ENCODE measurements around the gene MAP4.

The MAP4 gene

DNA sequence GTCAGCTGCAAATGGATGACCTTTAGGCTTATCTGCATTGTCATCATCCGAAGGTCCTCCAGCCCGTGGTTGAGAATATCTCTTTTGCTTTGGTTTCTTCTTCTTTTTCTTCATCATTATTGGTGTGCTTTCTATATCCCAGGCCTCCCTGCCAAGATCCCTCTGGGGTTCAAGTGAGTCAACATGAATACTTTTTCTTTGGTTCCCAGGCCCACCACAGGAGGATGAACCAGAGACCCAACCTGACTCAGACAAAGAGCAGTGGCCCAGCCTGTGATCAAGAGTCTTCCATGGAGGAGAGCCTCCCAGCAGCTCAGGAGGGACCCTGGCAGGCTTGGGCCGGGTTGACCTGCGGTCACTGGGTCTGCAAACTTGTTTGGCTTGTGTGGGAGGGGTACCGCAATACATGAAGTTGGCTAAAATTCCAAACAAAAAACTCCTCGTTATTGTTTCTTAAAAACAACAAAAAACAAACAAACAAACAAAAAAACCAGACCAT is 104.2 kb downstream of the MAP4 start:
- DNase-seq (no peak), ATAC-seq (replicated peaks) (no peak)
- Mint-ChIP-seq H3K9me3 (no peaks in the 10 kb centered on the region), H3K27me3 (no peaks in the 10 kb centered on the region), H3K4me1 (ENCODE audit: low read depth in 2 of 2) (no peaks in the 10 kb centered on the region), H3K4me3 (no peak overlapping the region), H3K36me3 (ENCODE audit: insufficient read depth) (peaks cover 46% of the 10 kb centered on the region), H3K27ac (peak overlapping the region in 1 of 2 donors; percentile 18)

DNA sequence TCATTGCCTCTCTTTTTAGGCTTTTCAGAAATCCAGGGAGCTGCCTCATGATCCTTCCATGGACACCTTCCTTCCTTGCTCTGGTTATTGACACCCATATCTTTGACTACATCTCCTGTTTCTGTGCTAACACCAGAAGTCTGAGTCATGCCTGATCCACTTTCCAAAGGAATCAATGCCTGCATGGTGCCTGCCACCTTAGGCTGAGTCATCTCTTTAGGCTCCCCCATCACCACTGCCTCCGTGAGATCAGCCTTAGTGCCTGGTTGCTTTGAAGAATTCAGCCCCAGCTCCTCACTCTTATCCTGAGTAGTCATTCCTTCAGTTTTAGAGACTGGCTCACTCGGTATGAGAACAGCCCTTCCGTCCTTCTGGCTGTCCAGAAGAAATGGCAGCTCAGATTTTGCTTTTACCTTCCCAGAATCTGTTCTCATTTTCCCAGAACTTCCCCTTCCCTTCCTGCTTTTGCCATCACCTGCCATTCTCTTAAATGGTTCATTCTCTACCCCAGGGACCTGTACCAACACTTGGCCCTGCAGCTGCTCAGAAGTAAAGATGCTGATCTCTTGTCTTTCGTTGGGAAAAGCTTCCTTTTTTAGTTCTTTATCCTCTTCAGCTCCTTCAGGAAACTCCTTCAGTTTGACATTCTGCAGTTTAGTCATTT is 105.3 kb downstream of the MAP4 start:
- Mint-ChIP-seq H3K27ac (peak overlapping the region in 1 of 2 donors; percentile 18), H3K27me3 (no peaks in the 10 kb centered on the region), H3K4me3 (no peak overlapping the region), H3K9me3 (no peaks in the 10 kb centered on the region), H3K36me3 (ENCODE audit: insufficient read depth) (peaks cover 39% of the 10 kb centered on the region), H3K4me1 (ENCODE audit: low read depth in 2 of 2) (no peaks in the 10 kb centered on the region)
- DNase-seq (no peak), ATAC-seq (replicated peaks) (no peak)

- ATAC-seq (replicated peaks): no peak
Observed at GRCh38 chr3:47910233-47910632, 106.0 kb downstream of the MAP4 start.

DNA sequence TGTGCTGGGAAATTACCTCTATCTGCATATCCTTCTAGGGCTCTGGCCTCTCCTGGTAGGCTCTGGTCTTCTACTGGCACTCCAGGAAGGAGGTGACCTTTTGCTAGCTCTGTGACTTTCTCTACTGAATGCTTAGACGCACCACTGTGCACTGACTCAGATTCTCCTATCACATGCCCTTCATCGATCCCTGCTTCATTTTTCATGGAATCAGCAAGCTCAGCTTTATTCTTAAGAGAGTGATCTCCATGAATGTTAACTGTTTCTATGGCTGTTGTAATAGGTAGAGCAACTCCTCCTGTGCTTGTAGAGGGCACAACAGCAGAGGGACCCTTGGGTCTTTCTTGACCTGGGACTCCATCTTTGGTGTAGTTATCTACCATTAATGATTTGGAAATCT is 106.6 kb downstream of the MAP4 start:
- no peaks in the 10 kb centered on the region for H3K4me1 Mint-ChIP-seq (ENCODE audit: low read depth in 2 of 2)
- ATAC-seq (replicated peaks): no peak
- no peak overlapping the region for H3K27ac Mint-ChIP-seq
- H3K4me3 Mint-ChIP-seq: no peak overlapping the region
- H3K36me3 Mint-ChIP-seq (ENCODE audit: insufficient read depth): peaks cover 34% of the 10 kb centered on the region
- no peaks in the 10 kb centered on the region for H3K27me3 Mint-ChIP-seq
- no peak for DNase-seq
- no peaks in the 10 kb centered on the region for H3K9me3 Mint-ChIP-seq

More at GRCh38 chr3:47910233-47910632, 106.0 kb downstream of the MAP4 start:
- Mint-ChIP-seq H3K27ac (no peak overlapping the region), H3K36me3 (ENCODE audit: insufficient read depth) (peaks cover 40% of the 10 kb centered on the region), H3K27me3 (no peaks in the 10 kb centered on the region), H3K4me3 (no peak overlapping the region), H3K9me3 (no peaks in the 10 kb centered on the region), H3K4me1 (ENCODE audit: low read depth in 2 of 2) (no peaks in the 10 kb centered on the region)
- DNase-seq: no peak

GRCh38 chr3:47908744-47909143 is 107.5 kb downstream of the MAP4 start:
- no peak overlapping the region for H3K27ac Mint-ChIP-seq

GRCh38 chr3:47907784-47908183 is 108.4 kb downstream of the MAP4 start:
- Mint-ChIP-seq H3K4me1 (ENCODE audit: low read depth in 2 of 2) (no peaks in the 10 kb centered on the region), H3K9me3 (no peaks in the 10 kb centered on the region), H3K27me3 (no peaks in the 10 kb centered on the region), H3K27ac (no peak overlapping the region), H3K36me3 (ENCODE audit: insufficient read depth) (peaks cover 29% of the 10 kb centered on the region), H3K4me3 (no peak overlapping the region)
- ATAC-seq (replicated peaks): no peak
- DNase-seq: no peak

More at GRCh38 chr3:47908744-47909143, 107.5 kb downstream of the MAP4 start:
- no peak overlapping the region for H3K4me3 Mint-ChIP-seq
- no peaks in the 10 kb centered on the region for H3K4me1 Mint-ChIP-seq (ENCODE audit: low read depth in 2 of 2)
- H3K9me3 Mint-ChIP-seq: no peaks in the 10 kb centered on the region
- no peaks in the 10 kb centered on the region for H3K27me3 Mint-ChIP-seq
- no peak for ATAC-seq (replicated peaks)
- peaks cover 30% of the 10 kb centered on the region for H3K36me3 Mint-ChIP-seq (ENCODE audit: insufficient read depth)
- no peak for DNase-seq

DNA sequence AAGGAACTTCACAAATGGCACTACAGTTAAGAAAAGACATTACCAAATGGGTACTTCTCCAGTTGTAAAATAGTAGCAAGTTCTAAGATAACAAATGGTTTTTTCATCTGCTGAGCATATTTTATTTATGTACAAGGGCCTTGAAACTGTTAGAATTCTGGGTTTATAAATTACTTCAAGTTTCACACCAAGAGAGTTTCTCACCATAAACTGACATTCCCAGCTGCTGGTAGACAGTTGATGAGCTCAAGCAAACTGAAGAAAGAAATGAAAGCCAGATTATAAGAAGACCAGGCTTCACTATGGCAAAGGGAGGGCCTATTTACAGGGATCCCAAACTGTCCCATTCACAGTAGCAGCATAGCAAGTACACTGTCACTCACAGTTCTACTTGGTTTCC is 113.5 kb downstream of the MAP4 start:
- ATAC-seq (replicated peaks) (no peak), DNase-seq (no peak)
- Mint-ChIP-seq H3K27me3 (no peaks in the 10 kb centered on the region), H3K4me3 (no peak overlapping the region), H3K4me1 (ENCODE audit: low read depth in 2 of 2) (no peaks in the 10 kb centered on the region), H3K36me3 (ENCODE audit: insufficient read depth) (peaks cover 25% of the 10 kb centered on the region), H3K9me3 (no peaks in the 10 kb centered on the region), H3K27ac (peak overlapping the region in 1 of 2 donors; percentile 62)

DNA sequence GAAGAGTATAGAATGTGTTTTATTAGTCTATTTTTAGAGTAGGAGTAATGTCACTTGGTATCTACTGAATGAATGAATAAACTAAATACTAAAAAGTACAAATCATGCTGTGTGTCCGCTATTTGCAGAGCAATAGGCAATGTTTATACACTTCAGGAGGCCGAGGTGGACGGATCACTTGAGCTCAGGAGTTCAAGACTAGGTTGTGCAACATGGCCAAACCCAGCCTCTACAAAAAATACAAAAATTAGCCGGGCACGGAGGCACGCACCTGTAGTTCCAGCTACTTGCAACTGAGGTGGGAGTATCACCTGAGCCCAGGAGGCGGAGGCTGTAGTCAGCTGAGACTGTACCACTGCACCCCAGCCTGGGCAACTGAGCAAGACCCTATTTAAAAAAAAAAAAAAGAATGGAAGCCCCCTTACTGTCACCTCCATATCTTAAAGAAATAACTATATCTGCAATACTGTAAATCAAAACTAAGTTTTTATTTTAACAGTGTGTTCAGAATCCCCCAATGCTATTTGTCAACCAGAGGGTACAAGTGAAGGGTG is 114.9 kb downstream of the MAP4 start:
- H3K4me3 Mint-ChIP-seq: no peak overlapping the region
- ATAC-seq (replicated peaks) (no peak), DNase-seq (no peak)
- no peaks in the 10 kb centered on the region for H3K9me3 Mint-ChIP-seq
- no peaks in the 10 kb centered on the region for H3K27me3 Mint-ChIP-seq
- peaks cover 29% of the 10 kb centered on the region for H3K36me3 Mint-ChIP-seq (ENCODE audit: insufficient read depth)
- no peak overlapping the region for H3K27ac Mint-ChIP-seq
- H3K4me1 Mint-ChIP-seq (ENCODE audit: low read depth in 2 of 2): no peaks in the 10 kb centered on the region

DNA sequence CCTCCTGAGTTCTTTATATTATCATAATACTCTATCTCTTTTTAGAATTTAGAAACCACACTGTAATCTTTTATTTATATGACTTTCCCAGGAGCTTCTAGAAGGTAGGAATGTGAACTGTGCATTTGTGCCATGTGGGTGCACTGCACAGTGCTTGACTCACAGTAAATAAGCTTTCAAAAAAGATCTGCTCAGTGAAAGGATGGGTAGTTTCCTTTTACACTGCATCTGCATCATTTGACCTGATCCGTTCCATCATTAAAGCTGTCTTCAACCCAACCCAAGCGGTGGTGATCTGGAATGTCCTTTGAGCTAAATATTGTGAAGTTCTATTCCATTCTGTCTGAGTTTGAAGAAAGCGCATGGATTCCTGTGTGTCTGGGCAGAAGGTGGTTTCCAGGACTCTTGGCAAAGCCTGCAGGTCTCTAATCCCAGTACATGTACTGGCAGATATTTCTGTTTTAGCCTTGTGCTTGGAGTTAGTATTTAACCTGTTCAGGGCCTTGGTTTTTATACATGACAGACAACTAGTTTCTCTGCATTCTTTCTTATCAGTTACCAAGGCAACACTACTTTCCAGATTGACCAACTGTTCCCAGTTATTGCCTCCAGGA is 116.6 kb downstream of the MAP4 start:
- no peaks in the 10 kb centered on the region for H3K4me1 Mint-ChIP-seq (ENCODE audit: low read depth in 2 of 2)

DNA sequence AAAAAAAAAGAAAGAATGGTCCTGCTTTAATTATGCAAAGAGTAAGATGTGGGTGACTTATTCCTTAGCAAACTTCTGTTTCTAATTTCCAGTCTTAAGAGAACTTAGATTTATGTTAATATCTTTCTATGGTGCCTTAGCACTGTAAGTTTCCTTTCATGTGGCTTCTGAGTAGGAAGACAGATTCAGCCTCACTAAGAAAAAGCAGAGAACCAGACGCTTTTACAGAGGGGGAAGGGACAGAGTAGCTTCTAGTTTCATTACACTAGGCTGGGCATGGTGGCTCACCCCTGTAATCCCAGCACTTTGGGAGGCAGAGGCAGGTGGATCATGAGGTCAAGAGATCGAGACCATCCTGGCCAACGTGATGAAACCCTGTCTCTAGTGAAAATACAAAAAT is 118.3 kb downstream of the MAP4 start:
- Mint-ChIP-seq H3K36me3 (ENCODE audit: insufficient read depth) (peaks cover 20% of the 10 kb centered on the region), H3K4me3 (no peak overlapping the region), H3K4me1 (ENCODE audit: low read depth in 2 of 2) (no peaks in the 10 kb centered on the region), H3K9me3 (no peaks in the 10 kb centered on the region), H3K27me3 (no peaks in the 10 kb centered on the region), H3K27ac (peak overlapping the region in 1 of 2 donors; percentile 58)
- no peak for DNase-seq
- ATAC-seq (replicated peaks): no peak

More for the DNA sequence above, 116.6 kb downstream of the MAP4 start:
- DNase-seq: no peak
- Mint-ChIP-seq H3K27ac (no peak overlapping the region), H3K4me3 (no peak overlapping the region), H3K9me3 (no peaks in the 10 kb centered on the region), H3K27me3 (no peaks in the 10 kb centered on the region), H3K36me3 (ENCODE audit: insufficient read depth) (peaks cover 24% of the 10 kb centered on the region)
- ATAC-seq (replicated peaks): no peak

- DNase-seq (no peak), ATAC-seq (replicated peaks) (no peak)
- Mint-ChIP-seq H3K4me1 (ENCODE audit: low read depth in 2 of 2) (peaks cover 0 to 2% of the 10 kb centered on the region in 2 donors), H3K9me3 (no peaks in the 10 kb centered on the region), H3K27me3 (no peaks in the 10 kb centered on the region), H3K27ac (peak overlapping the region in 1 of 2 donors; percentile 47), H3K4me3 (no peak overlapping the region), H3K36me3 (ENCODE audit: insufficient read depth) (peaks cover 22% of the 10 kb centered on the region)
Observed at GRCh38 chr3:47896736-47897135, 119.5 kb downstream of the MAP4 start.

GRCh38 chr3:47895241-47895640 is 121.0 kb downstream of the MAP4 start:
- DNase-seq (no peak), ATAC-seq (replicated peaks) (no peak)
- Mint-ChIP-seq H3K4me1 (ENCODE audit: low read depth in 2 of 2) (peaks cover 0 to 2% of the 10 kb centered on the region in 2 donors), H3K27me3 (no peaks in the 10 kb centered on the region), H3K9me3 (no peaks in the 10 kb centered on the region), H3K4me3 (no peak overlapping the region), H3K36me3 (ENCODE audit: insufficient read depth) (peaks cover 22% of the 10 kb centered on the region), H3K27ac (no peak overlapping the region)

- H3K36me3 Mint-ChIP-seq (ENCODE audit: insufficient read depth): peaks cover 14% of the 10 kb centered on the region
- H3K9me3 Mint-ChIP-seq: no peaks in the 10 kb centered on the region
- H3K4me1 Mint-ChIP-seq (ENCODE audit: low read depth in 2 of 2): peaks cover 0 to 2% of the 10 kb centered on the region in 2 donors
- H3K27me3 Mint-ChIP-seq: no peaks in the 10 kb centered on the region
- ATAC-seq (replicated peaks) (no peak), DNase-seq (no peak)
- no peak overlapping the region for H3K4me3 Mint-ChIP-seq
- no peak overlapping the region for H3K27ac Mint-ChIP-seq
Observed at GRCh38 chr3:47892286-47893040, 123.8 kb downstream of the MAP4 start.
